ENCODE measurements around the gene PTPN7. TPM values are rescaled to one million over a fixed set of nuclear protein-coding genes. Genes with fewer than 3 reads are reported as not detected.
A peak's percentile ranks its signal among the peaks of the same experiment; 100 is the strongest.
"Not testable (repeated sequence)": the region's sequence is repeated elsewhere in the genome, so short reads cannot be mapped to it uniquely, and the experiment has no call there.

Gene PTPN7
- total RNA-seq, 2 donors from 2014 or later, result 1.2 to 2.2 TPM

GRCh38 chr1:202123336-202123813, 37.0 kb downstream of the PTPN7 start:
- intact Hi-C loops (cut with DNase I), result no loop called here
- no peak for DNase-seq (ENCODE audit: low spot score)

GRCh38 chr1:202122639-202123335, 37.6 kb downstream of the PTPN7 start, which contains the start of gene GPR37L1:
TSS of gene GPR37L1 (plus strand) at chr1:202122917. CDS start at chr1:202122964, 47 bp downstream.
- peak; percentile 90 for DNase-seq (ENCODE audit: low spot score)
- intact Hi-C loops (cut with DNase I), result no loop called here

- intact Hi-C loops (cut with DNase I), result no loop called here
- no peak for DNase-seq (ENCODE audit: low spot score)
Observed at GRCh38 chr1:202121006-202121405, 39.4 kb downstream of the PTPN7 start.

GRCh38 chr1:202117898-202118371, 42.5 kb downstream of the PTPN7 start:
- intact Hi-C loops (cut with DNase I), result loop anchor here in 1 of 2 donors (5.0 kb wide), 1 partner anchor 106 kb away; the partner anchor contains the start of gene ELF3
- no peak for DNase-seq (ENCODE audit: low spot score)

- intact Hi-C loops (cut with DNase I), result loop anchor here in 1 of 2 donors (5.0 kb wide), 1 partner anchor 104 kb away; the partner anchor contains the start of gene ELF3
- DNase-seq (ENCODE audit: low spot score), result no peak
Observed at GRCh38 chr1:202116287-202116686, 44.1 kb downstream of the PTPN7 start.

GRCh38 chr1:202113690-202114300, 46.6 kb downstream of the PTPN7 start:
- no peak for DNase-seq (ENCODE audit: low spot score)
- intact Hi-C loops (cut with DNase I), result no loop called here

GRCh38 chr1:202112859-202113689, 47.3 kb downstream of the PTPN7 start:
- DNase-seq (ENCODE audit: low spot score), result no peak
- intact Hi-C loops (cut with DNase I), result no loop called here

- intact Hi-C loops (cut with DNase I); DNase-seq (ENCODE audit: low spot score): not testable (repeated sequence)
Observed at GRCh38 chr1:202111589-202111988, 48.8 kb downstream of the PTPN7 start.

- intact Hi-C loops (cut with DNase I), result no loop called here
- DNase-seq (ENCODE audit: low spot score), result no peak
Observed at GRCh38 chr1:202110977-202111376, 49.4 kb downstream of the PTPN7 start.

- no peak for DNase-seq (ENCODE audit: low spot score)
- intact Hi-C loops (cut with DNase I), result no loop called here
Observed at GRCh38 chr1:202107801-202108731, 52.3 kb downstream of the PTPN7 start.

- intact Hi-C loops (cut with DNase I), result no loop called here
Observed at GRCh38 chr1:202107321-202107761, 53.1 kb downstream of the PTPN7 start.

GRCh38 chr1:202106340-202107254, 53.8 kb downstream of the PTPN7 start:
- intact Hi-C loops (cut with DNase I), result no loop called here
- DNase-seq (ENCODE audit: low spot score), result no peak

More at GRCh38 chr1:202107321-202107761, 53.1 kb downstream of the PTPN7 start:
- no peak for DNase-seq (ENCODE audit: low spot score)

- DNase-seq (ENCODE audit: low spot score), result no peak
- intact Hi-C loops (cut with DNase I), result no loop called here
Observed at GRCh38 chr1:202105571-202106339, 54.6 kb downstream of the PTPN7 start.

- intact Hi-C loops (cut with DNase I), result no loop called here
- DNase-seq (ENCODE audit: low spot score), result no peak
Observed at GRCh38 chr1:202104073-202104472, 56.3 kb downstream of the PTPN7 start.

- DNase-seq (ENCODE audit: low spot score), result no peak
- intact Hi-C loops (cut with DNase I), result no loop called here
Observed at GRCh38 chr1:202101184-202101583, 59.2 kb downstream of the PTPN7 start.
